ENCODE results near the gene SGMS2.

DNA sequence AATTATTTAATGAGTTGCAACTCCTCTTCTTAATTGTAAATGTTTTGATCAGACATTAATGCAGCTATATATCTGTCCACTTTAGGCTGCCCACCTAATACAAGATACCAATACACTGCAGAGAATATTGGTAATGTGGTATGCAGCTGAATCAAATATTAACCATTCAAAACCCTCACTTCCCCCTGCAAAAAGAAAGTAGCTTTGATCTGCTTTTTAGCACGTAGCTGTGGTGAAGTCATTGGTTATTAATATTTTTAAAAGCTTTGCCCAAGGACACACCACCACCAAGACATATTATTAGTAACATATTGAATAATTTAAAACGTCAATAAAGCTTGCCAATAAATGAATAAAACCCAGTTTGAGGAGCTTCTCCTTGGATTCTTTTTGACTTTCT is 78.0 kb downstream of the SGMS2 start:
- TF ChIP-seq, protein P1, sequence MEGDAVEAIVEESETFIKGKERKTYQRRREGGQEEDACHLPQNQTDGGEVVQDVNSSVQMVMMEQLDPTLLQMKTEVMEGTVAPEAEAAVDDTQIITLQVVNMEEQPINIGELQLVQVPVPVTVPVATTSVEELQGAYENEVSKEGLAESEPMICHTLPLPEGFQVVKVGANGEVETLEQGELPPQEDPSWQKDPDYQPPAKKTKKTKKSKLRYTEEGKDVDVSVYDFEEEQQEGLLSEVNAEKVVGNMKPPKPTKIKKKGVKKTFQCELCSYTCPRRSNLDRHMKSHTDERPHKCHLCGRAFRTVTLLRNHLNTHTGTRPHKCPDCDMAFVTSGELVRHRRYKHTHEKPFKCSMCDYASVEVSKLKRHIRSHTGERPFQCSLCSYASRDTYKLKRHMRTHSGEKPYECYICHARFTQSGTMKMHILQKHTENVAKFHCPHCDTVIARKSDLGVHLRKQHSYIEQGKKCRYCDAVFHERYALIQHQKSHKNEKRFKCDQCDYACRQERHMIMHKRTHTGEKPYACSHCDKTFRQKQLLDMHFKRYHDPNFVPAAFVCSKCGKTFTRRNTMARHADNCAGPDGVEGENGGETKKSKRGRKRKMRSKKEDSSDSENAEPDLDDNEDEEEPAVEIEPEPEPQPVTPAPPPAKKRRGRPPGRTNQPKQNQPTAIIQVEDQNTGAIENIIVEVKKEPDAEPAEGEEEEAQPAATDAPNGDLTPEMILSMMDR (IDR thresholded peaks at IDR 0.05), result no peak
- no peak for TF ChIP-seq EZH2 (IDR thresholded peaks at IDR 0.05; ENCODE audit: borderline replicate concordance, insufficient read depth, low read depth, low read length, poor library complexity, severe bottlenecking)

Measured in B cell (primary cell).